Esophagus squamous epithelium (tissue), 5 donors: Measurements from ENCODE around the gene CFAP52. TPM values are rescaled to one million over a fixed set of nuclear protein-coding genes. Genes with fewer than 3 reads are reported as not detected.
"Not testable (repeated sequence)": the region's sequence is repeated elsewhere in the genome, so short reads cannot be mapped to it uniquely, and the experiment has no call there.

Experiments
- DNase-seq: peaks from one replicate; lab custom pipeline; 2025; lab: John Stamatoyannopoulos, UW
- H3K27ac ChIP-seq, 4 donors: fragments of 200-600 bp; sonication (generic); one replicate each; pipeline ENCODE4 v1.5.1; 2016 to 2019; ENCODE audit warnings: mild to moderate bottlenecking in 1 of 4
- H3K27me3 ChIP-seq, 4 donors: fragments of 200-600 bp; sonication (generic); 1 replicate in 3 of 4; 2 replicates in 1 of 4; pipeline versions ENCODE4 v1.5.1 to v1.6.0; 2017 to 2021; ENCODE audit warnings: antibody characterized with exemption in 1 of 4
- H3K36me3 ChIP-seq, 3 donors: fragments of 200-600 bp; sonication (generic); one replicate each; pipeline ENCODE4 v1.5.1; 2016 to 2019
- H3K4me1 ChIP-seq, 3 donors: fragments of 200-600 bp; sonication (generic); one replicate each; pipeline ENCODE4 v1.5.1; 2017 to 2019
- H3K4me3 ChIP-seq, 4 donors: fragments of 200-600 bp; sonication (generic); 1 replicate in 3 of 4; 2 replicates in 1 of 4; pipeline ENCODE4 v1.5.1; 2016 to 2019; ENCODE audit warnings: mild to moderate bottlenecking in 2 of 4, moderate library complexity in 1 of 4
- H3K9me3 ChIP-seq, 3 donors: fragments of 200-600 bp; sonication (generic); one replicate each; pipeline ENCODE4 v1.5.1; 2016 to 2019
- POLR2A ChIP-seq, 4 donors: fragments of 450-650 bp; IDR thresholded peaks; one replicate each; pipeline ENCODE4 v1.6.1; 2017; ENCODE audit warnings: antibody characterized with exemption in 4 of 4, mild to moderate bottlenecking in 4 of 4, moderate library complexity in 3 of 4
- WGBS, 2 donors: methylation state at CpG; one replicate each; pipeline ENCODE4 v1.1.5; 2018; 5-methylcytosine and 5-hydroxymethylcytosine counted together
- intact Hi-C: fragments of 100-400 bp; cut with DNase I; formaldehyde crosslinking; loops from one replicate; pipeline ENCODE4 v1.15.0; 2022
- total RNA-seq, 4 donors: library from RNA; depleted of rRNA; stranded (reverse); fragments of >200 nt; gene quantifications; one replicate each; pipeline ENCODE4 v1.1.0, GENCODE V29; 2016
- TF ChIP-seq, protein P1 (sequence below), 6 experiments: fragments of 450-650 bp in 4 of 6; fragments of 200-600 bp in 2 of 6; sonication (generic) in 2 of 6; IDR thresholded peaks; one replicate each; pipeline ENCODE4 v1.5.1; 2016 to 2019; ENCODE audit warnings: antibody characterized with exemption in 6 of 6, mild to moderate bottlenecking in 4 of 6, moderate library complexity in 4 of 6
- donor health status: DM: yes; HTN: yes; CAD: no.

Gene CFAP52
- total RNA-seq, 4 donors from 2014 or later = not detected

DNA sequence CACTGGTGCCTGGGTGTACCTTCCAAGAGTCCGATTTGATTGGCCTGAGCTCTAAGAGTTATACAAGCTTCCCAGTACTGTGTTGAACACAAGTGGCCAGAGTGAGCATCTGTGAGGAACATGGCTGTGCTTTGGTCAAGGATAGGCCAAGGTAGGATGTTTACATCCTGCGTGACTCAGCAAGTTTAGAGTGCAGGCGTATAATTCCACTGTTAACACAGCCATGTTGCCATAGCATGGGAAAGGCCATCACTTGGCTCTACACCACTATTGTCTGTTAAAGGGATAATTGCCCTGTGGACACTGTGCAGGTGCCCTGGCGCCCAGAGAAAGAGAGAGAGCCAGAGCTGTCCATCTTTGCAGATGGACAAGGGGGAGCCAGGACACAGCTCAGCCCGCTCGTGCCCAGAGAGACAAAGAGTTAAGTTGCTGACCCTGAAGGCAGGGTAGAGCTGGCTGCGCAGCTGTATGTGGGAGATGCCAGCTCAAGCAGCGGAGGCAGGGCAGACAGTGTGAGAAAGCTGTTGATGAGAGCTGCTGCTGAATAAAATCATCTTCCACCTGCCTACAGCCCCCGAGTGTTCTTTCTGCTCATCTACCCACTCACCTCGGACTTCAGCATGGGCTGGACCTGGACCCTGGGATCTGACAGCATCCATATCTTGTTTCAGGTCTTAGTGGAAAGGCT, 11.7 kb downstream of the CFAP52 start:
- H3K27me3 ChIP-seq = no peaks in the 10 kb centered on the region
- no peak for DNase-seq
- H3K4me3 ChIP-seq = no peak overlapping the region
- H3K27ac ChIP-seq = no peak overlapping the region
- no peaks in the 10 kb centered on the region for H3K4me1 ChIP-seq
- H3K36me3 ChIP-seq = no peaks in the 10 kb centered on the region
- TF ChIP-seq, protein P1, sequence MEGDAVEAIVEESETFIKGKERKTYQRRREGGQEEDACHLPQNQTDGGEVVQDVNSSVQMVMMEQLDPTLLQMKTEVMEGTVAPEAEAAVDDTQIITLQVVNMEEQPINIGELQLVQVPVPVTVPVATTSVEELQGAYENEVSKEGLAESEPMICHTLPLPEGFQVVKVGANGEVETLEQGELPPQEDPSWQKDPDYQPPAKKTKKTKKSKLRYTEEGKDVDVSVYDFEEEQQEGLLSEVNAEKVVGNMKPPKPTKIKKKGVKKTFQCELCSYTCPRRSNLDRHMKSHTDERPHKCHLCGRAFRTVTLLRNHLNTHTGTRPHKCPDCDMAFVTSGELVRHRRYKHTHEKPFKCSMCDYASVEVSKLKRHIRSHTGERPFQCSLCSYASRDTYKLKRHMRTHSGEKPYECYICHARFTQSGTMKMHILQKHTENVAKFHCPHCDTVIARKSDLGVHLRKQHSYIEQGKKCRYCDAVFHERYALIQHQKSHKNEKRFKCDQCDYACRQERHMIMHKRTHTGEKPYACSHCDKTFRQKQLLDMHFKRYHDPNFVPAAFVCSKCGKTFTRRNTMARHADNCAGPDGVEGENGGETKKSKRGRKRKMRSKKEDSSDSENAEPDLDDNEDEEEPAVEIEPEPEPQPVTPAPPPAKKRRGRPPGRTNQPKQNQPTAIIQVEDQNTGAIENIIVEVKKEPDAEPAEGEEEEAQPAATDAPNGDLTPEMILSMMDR (IDR thresholded peaks at IDR 0.05) = no peak
- TF ChIP-seq POLR2A (IDR thresholded peaks at IDR 0.05) = no peak
- 78 to 86% methylated on average over 5 to 10 of the region's 10 CpGs for WGBS, 2 donors
- H3K9me3 ChIP-seq = no peaks in the 10 kb centered on the region
- intact Hi-C loops = no loop called here

DNA sequence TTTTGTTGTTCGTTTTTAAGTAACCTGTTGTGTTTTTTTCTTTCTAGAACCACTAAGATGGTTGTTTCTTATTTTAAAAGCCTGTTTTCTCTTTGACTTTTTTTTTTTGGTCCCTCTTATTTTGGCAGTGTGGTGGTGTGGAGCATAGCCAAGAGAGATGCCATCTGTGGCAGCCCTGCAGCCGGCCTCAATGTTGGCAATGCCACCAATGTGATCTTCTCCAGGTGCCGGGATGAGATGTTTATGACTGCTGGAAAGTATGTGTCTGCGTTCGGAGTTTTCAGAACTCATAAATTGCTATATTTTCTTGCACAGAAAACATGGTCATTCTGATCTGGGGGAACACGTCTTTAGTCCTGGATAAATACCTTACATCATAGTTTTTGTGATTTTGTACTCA, 17.6 kb downstream of the CFAP52 start:
- no peak overlapping the region for H3K27ac ChIP-seq
- TF ChIP-seq POLR2A (IDR thresholded peaks at IDR 0.05) = no peak
- TF ChIP-seq, protein P1 (IDR thresholded peaks at IDR 0.05) = no peak
- H3K27me3 ChIP-seq = no peaks in the 10 kb centered on the region
- no peak for DNase-seq
- no peak overlapping the region for H3K4me3 ChIP-seq
- 69% methylated on average over 6 of the region's 6 CpGs for WGBS, 2 donors
- no peaks in the 10 kb centered on the region for H3K36me3 ChIP-seq
- H3K4me1 ChIP-seq = no peaks in the 10 kb centered on the region
- no peaks in the 10 kb centered on the region for H3K9me3 ChIP-seq
- intact Hi-C loops = no loop called here

DNA sequence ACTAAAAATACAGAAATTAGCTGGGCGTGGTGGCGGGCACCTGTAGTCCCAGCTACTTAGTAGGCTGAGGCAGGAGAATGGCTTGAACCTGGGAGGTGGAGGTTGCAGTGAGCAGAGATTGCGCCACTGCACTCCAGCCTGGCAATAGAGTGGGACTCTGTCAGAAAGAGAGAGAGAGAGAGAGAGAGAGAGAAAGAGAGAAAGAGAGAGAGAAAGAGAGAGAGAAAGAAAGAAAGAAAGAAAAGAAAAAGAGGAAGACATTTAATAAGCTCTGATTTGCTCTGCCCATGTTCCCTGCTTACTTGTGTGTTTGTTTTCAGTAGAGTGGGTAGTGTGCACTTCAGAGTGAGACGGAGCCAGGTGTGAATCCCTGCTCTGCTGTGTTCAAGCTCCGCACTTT, 21.2 kb downstream of the CFAP52 start:
- DNase-seq, H3K4me3 ChIP-seq, intact Hi-C loops, H3K27me3 ChIP-seq, H3K27ac ChIP-seq, H3K9me3 ChIP-seq, H3K4me1 ChIP-seq, H3K36me3 ChIP-seq: not testable (repeated sequence)
- WGBS, 2 donors = 91 to 93% methylated on average over 5 of the region's 5 CpGs

DNA sequence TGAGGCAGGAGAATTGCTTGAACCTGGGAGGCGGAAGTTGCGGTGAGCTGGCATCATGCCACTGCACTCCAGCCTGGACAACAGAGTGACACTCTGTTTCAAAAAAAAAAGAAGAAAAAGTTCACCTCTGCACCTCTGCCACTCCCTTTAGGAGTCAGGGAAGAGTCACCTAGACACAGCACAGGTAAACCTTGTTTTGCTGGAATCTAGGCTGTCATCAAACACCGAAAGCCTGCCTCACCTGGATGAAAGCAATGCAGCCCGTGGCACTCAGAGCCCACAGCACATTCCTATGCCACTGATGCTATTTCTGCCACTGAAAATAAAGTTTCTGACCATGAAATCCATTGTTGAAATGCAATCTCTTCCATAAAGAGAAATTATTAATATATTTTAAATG, 22.2 kb downstream of the CFAP52 start:
- H3K36me3 ChIP-seq = no peaks in the 10 kb centered on the region
- no peak for DNase-seq
- H3K4me3 ChIP-seq = no peak overlapping the region
- intact Hi-C loops = no loop called here
- TF ChIP-seq POLR2A (IDR thresholded peaks at IDR 0.05) = no peak
- TF ChIP-seq, protein P1 (IDR thresholded peaks at IDR 0.05) = no peak
- 65 to 77% methylated on average over 4 of the region's 4 CpGs for WGBS, 2 donors
- no peaks in the 10 kb centered on the region for H3K27me3 ChIP-seq
- no peaks in the 10 kb centered on the region for H3K9me3 ChIP-seq
- H3K27ac ChIP-seq = no peak overlapping the region
- H3K4me1 ChIP-seq = no peaks in the 10 kb centered on the region

DNA sequence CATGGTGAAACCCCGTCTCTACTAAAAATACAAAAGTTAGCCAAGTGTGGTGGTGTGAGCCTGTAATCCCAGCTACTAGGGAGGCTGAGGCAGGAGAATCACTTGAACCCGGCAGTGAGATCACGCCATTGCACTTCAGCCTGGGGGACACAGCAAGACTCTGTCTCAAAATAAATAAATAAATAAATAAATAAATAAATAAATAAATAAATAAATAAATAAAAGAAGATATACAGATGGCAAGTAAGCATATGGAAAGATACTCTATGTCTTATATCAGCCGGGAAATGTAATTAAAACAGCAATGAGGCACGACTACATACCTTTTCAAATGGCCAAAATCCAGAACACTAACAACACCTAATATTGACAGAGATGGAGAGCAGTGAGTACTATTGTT, 28.1 kb downstream of the CFAP52 start:
- WGBS, 2 donors = 84 to 88% methylated on average over 5 of the region's 5 CpGs
- H3K36me3 ChIP-seq, H3K4me3 ChIP-seq, H3K27ac ChIP-seq, DNase-seq, H3K9me3 ChIP-seq, H3K27me3 ChIP-seq, H3K4me1 ChIP-seq, intact Hi-C loops: not testable (repeated sequence)

DNA sequence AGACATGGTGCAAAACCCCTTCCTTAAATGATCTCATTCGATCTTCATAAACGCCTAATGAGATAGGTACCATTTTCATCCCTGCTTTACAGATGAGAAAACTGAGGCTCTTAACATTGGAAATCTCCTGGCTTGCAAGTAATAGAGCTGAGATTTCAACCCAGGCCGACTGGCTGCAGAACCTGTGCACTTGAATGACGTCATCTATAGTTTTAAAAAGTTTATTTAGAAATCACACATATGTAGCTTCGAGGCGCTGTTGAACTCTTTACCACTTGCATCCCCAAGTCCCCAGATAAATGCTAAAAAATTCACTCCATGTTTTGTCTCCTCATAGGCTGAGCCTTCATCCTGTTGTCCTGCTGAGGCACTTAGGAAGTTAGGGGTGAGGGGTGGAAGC, 30.0 kb downstream of the CFAP52 start:
- Histone ChIP-seq H3K4me1 (no peaks in the 10 kb centered on the region), H3K4me3 (no peak overlapping the region), H3K27ac (no peak overlapping the region), H3K9me3 (no peaks in the 10 kb centered on the region), H3K36me3 (no peaks in the 10 kb centered on the region), H3K27me3 (no peaks in the 10 kb centered on the region)
- DNase-seq = no peak
- intact Hi-C loops = no loop called here
- WGBS, 2 donors = 80 to 90% methylated on average over 6 of the region's 6 CpGs
- TF ChIP-seq POLR2A (IDR thresholded peaks at IDR 0.05) = no peak
- TF ChIP-seq, protein P1 (IDR thresholded peaks at IDR 0.05) = no peak

DNA sequence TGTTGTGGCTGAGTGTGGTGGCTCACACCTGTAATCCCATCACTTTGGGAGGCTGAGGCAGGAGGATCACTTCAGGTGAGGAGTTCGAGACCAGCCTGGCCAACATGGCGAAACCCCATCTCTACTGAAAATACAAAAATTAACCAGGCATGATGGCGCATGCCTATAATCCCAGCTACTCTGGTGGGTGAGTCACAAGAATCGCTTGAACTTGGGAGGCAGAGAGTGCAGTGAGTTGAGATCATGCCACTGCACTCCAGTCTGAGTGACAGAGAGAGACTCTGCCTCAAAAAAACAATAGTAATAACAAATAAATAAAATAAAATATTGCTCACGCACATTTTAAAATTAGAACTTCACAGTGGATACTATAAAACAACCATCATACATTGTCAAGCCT, 30.6 kb downstream of the CFAP52 start:
- DNase-seq, H3K27ac ChIP-seq, H3K27me3 ChIP-seq, H3K9me3 ChIP-seq, H3K36me3 ChIP-seq, intact Hi-C loops, H3K4me1 ChIP-seq, H3K4me3 ChIP-seq: not testable (repeated sequence)
- 56 to 59% methylated on average over 5 of the region's 5 CpGs for WGBS, 2 donors
